GM12878 (cell line): ENCODE data around the gene KIAA1328. TPM values are rescaled to one million over a fixed set of nuclear protein-coding genes. Genes with fewer than 3 reads are reported as not detected.

Source experiments
- ATAC-seq: fragments of 200-7000 bp; cut with Tn5 transposase; 3 replicates; pipeline ENCODE4 v1.9.1; 2020; ENCODE audit warnings: mild to moderate bottlenecking, moderate library complexity
- BruUV-seq: library from RNA; stranded (reverse); fragments of 400-500 nt; replicated peaks from 2 replicates; lab custom pipeline; 2021; lab: Mats Ljungman, UMichigan
- CTCF ChIA-PET: fragments of 300-600 bp; sonication (Branson Sonifier 250); formaldehyde crosslinking; extraction: SDS; loops from one replicate; lab custom pipeline; 2021; ENCODE audit warnings: inconsistent platforms; lab: Yijun Ruan, JAX
- POLR2A ChIA-PET: fragments of 350-600 bp; formaldehyde crosslinking; extraction: SDS; loops from one replicate; lab custom pipeline; 2021; ENCODE audit warnings: inconsistent platforms; lab: Charles Lee
- RAD21 ChIA-PET: fragments of 300-600 bp; sonication (Branson Sonifier 250); formaldehyde crosslinking; loops from one replicate; lab custom pipeline; 2023; ENCODE audit warnings: antibody characterized with exemption; ENCODE audit not compliant: unreplicated experiment; lab: Charles Lee
- SMC1A ChIA-PET: fragments of 300-600 bp; sonication (Branson Sonifier 250); formaldehyde crosslinking; loops from one replicate; lab custom pipeline; 2023; ENCODE audit not compliant: unreplicated experiment, uncharacterized antibody; lab: Charles Lee
- DNase-seq: peaks from one replicate; pipeline ENCODE4 v3.0.0-alpha.2; 2011; ENCODE audit warnings: low read depth, low spot score
- FAIRE-seq: peaks from 3 replicates; lab custom pipeline; 2011; peaks lifted over from hg19 to GRCh38; lab: Jason Lieb, UNC
- H2AFZ ChIP-seq: 2 replicates; pipeline ENCODE4 v1.6.0; 2011; ENCODE audit warnings: low read depth, low read length, control low read depth; ENCODE audit not compliant: control insufficient read depth
- H3K27ac ChIP-seq: 2 replicates; pipeline ENCODE4 v1.5.1; 2011; ENCODE audit warnings: control low read depth; ENCODE audit not compliant: control insufficient read depth, insufficient read depth
- H3K27me3 ChIP-seq, 2 experiments: replicated peaks in 1 of 2; 2 replicates each; pipeline versions ENCODE4 v1.6.0 to v1.6.1; 2011; ENCODE audit warnings: low read length in 1 of 2; ENCODE audit not compliant: control insufficient read depth in 2 of 2, insufficient read depth in 2 of 2
- H3K36me3 ChIP-seq, 2 experiments: 2 replicates each; pipeline ENCODE4 v1.5.1; 2011; ENCODE audit warnings: low read length in 1 of 2; ENCODE audit not compliant: control insufficient read depth in 2 of 2, insufficient read depth in 2 of 2
- H3K4me1 ChIP-seq: 2 replicates; pipeline ENCODE4 v1.6.1; 2011; ENCODE audit warnings: mild to moderate bottlenecking, low read length, moderate library complexity, mixed read lengths; ENCODE audit not compliant: control insufficient read depth, insufficient read depth
- H3K4me2 ChIP-seq: 2 replicates; pipeline ENCODE4 v1.6.0; 2011; ENCODE audit warnings: control low read depth; ENCODE audit not compliant: control insufficient read depth, insufficient read depth
- H3K4me3 ChIP-seq: fragments of 200-600 bp; sonication (generic); 2 replicates; pipeline ENCODE4 v1.5.1; 2016
- H3K79me2 ChIP-seq: 2 replicates; pipeline ENCODE4 v1.6.0; 2011; ENCODE audit warnings: low read length; ENCODE audit not compliant: control insufficient read depth, insufficient read depth
- H3K9ac ChIP-seq: 2 replicates; pipeline ENCODE4 v1.8.0; 2011; ENCODE audit warnings: low read length, control low read depth, mixed read lengths; ENCODE audit not compliant: control insufficient read depth, insufficient read depth
- H3K9me3 ChIP-seq: replicated peaks from 3 replicates; pipeline ENCODE4 v1.5.1; 2011; ENCODE audit warnings: mild to moderate bottlenecking, low read length; ENCODE audit not compliant: control insufficient read depth, insufficient read depth
- H4K20me1 ChIP-seq: 2 replicates; pipeline ENCODE4 v1.6.0; 2011; ENCODE audit not compliant: control insufficient read depth, insufficient read depth
- CREM ChIP-seq: IDR thresholded peaks from 2 replicates; pipeline ENCODE4 v1.6.1; 2014; ENCODE audit warnings: antibody characterized with exemption, low read depth
- CUX1 ChIP-seq: IDR thresholded peaks from 2 replicates; pipeline ENCODE4 v1.6.1; 2012; ENCODE audit warnings: improper control_type of control experiment, low read depth, low read length; ENCODE audit not compliant: insufficient replicate concordance
- E2F4 ChIP-seq: IDR thresholded peaks from 2 replicates; pipeline ENCODE4 v1.6.1; 2012; ENCODE audit warnings: low read depth, low read length, improper control_type of control experiment
- ETV6 ChIP-seq, 2 experiments: fragments of 450-650 bp in 1 of 2; IDR thresholded peaks in 1 of 2; conservative IDR thresholded peaks in 1 of 2; 2 replicates each; pipeline ENCODE4 v1.6.1; 2014; ENCODE audit warnings: antibody characterized with exemption in 1 of 2, borderline replicate concordance in 1 of 2, low read depth in 1 of 2, mild to moderate bottlenecking in 1 of 2, moderate library complexity in 1 of 2
- HSF1 ChIP-seq: fragments of 150-350 bp; IDR thresholded peaks from 2 replicates; pipeline ENCODE4 v1.6.1; 2014; ENCODE audit warnings: mild to moderate bottlenecking, low read depth, low read length
- IRF3 ChIP-seq: fragments of 450-650 bp; IDR thresholded peaks from 2 replicates; pipeline ENCODE4 v1.6.1; 2014; ENCODE audit warnings: mild to moderate bottlenecking
- MEF2A ChIP-seq: IDR thresholded peaks from 2 replicates; pipeline ENCODE4 v1.6.1; 2011; ENCODE audit warnings: low read depth, mild to moderate bottlenecking, low read length, moderate library complexity; ENCODE audit not compliant: insufficient read depth
- NFYB ChIP-seq: IDR thresholded peaks from 2 replicates; pipeline ENCODE4 v1.6.1; 2011; ENCODE audit warnings: low read depth, mild to moderate bottlenecking, low read length, improper control_type of control experiment, moderate library complexity; ENCODE audit not compliant: insufficient read depth
- PBX3 ChIP-seq: IDR thresholded peaks from 2 replicates; pipeline ENCODE4 v1.6.1; 2011; ENCODE audit warnings: mild to moderate bottlenecking, low read depth, low read length, moderate library complexity; ENCODE audit not compliant: insufficient replicate concordance
- PKNOX1 ChIP-seq: fragments of 450-650 bp; IDR thresholded peaks from 2 replicates; pipeline ENCODE4 v1.6.1; 2016; ENCODE audit warnings: mild to moderate bottlenecking
- TCF7 ChIP-seq: IDR thresholded peaks from 2 replicates; pipeline ENCODE4 v1.6.1; 2014; ENCODE audit warnings: antibody characterized with exemption, borderline replicate concordance
- in situ Hi-C: fragments of 300-500 bp; cut with MboI; formaldehyde crosslinking; loops from 9 replicates; pipeline ENCODE4 v1.14.3; 2018; ENCODE audit warnings: mixed read lengths
- intact Hi-C: fragments of 100-400 bp; cut with micrococcal nuclease; formaldehyde crosslinking; loops from one replicate; pipeline ENCODE4 v1.14.2; 2022; ENCODE audit not compliant: unreplicated experiment
- polyA plus RNA-seq, 11 experiments: library from polyadenylated mRNA; depleted of rRNA in 4 of 11; unstranded in 6 of 11; stranded (reverse) in 5 of 11; fragments of >200 nt; fragmentation: Nextera tagmentation in 4 of 11; fragmentation: Illumina TruSeq in 1 of 11; extraction: Ambion mirVana in 4 of 11; extraction: Trizol in 1 of 11; gene quantifications; 1 replicate in 1 of 11; 2 replicates in 10 of 11; pipeline versions ENCODE4 v1.2.1 to v1.2.3, GENCODE V29; 2011 to 2016; ENCODE audit warnings: inconsistent platforms in 2 of 11, missing spikeins in 2 of 11, low read depth in 1 of 11
- total RNA-seq, 4 experiments: library from RNA; depleted of rRNA in 3 of 4; stranded (reverse); fragments of >200 nt in 3 of 4; fragmentation: Illumina TruSeq in 1 of 4; extraction: Trizol in 1 of 4; gene quantifications; 2 replicates each; pipeline versions ENCODE4 v1.2.1 to v1.2.3, GENCODE V29; 2013 to 2021

The KIAA1328 gene
- total and polyA plus RNA-seq, 10 of the 15 experiments (the other 5 are each of a cell fraction or from before 2014, with no cell fraction given), result 3.1 to 7.1 (median 4.6) TPM

GRCh38 chr18:36811955-36812354 lies 17.0 kb upstream of the KIAA1328 start:
- in situ Hi-C loops (loop anchor here (25.0 kb wide), 1 partner anchor 1225 kb away; the partner anchor contains the start of gene GALNT1), intact Hi-C loops (no loop called here)
- POLR2A ChIA-PET, result interaction anchor here (0.6 to 1.1 kb wide), 2 partner anchors 9 to 15 kb away, joined by 3 to 6 read pairs; no protein-coding TSS in a partner anchor
- no peak overlapping the region for H2AFZ ChIP-seq
- no peaks in the 10 kb centered on the region for H3K79me2 ChIP-seq
- H3K36me3 ChIP-seq, result peaks cover 5 to 6% of the 10 kb centered on the region in 2 experiments; a peak in 3 of 4 replicates
- H3K9ac ChIP-seq, result no peak overlapping the region
- H3K27ac ChIP-seq, result no peak overlapping the region
- H3K4me1 ChIP-seq, result no peaks in the 10 kb centered on the region
- SMC1A ChIA-PET, result interaction anchor here (1.7 to 2.6 kb wide), 2 partner anchors 17 to 124 kb away, joined by 6 to 11 read pairs; partner anchors contain the start of genes KIAA1328 and TPGS2
- FAIRE-seq, result no peak
- H4K20me1 ChIP-seq, result no peaks in the 10 kb centered on the region
- DNase-seq, result no peak
- no peaks in the 10 kb centered on the region for H3K9me3 ChIP-seq
- CTCF ChIA-PET, result interaction anchor here (1.2 to 8.3 kb wide), 3 partner anchors 14 to 123 kb away, joined by 3 to 68 read pairs (median 16); no protein-coding TSS in a partner anchor
- no peaks in the 10 kb centered on the region for H3K27me3 ChIP-seq
- no peak for ATAC-seq
- H3K4me3 ChIP-seq, result no peak overlapping the region
- RAD21 ChIA-PET, result no interaction called here
- BruUV-seq, result no TSS peak
- no peak overlapping the region for H3K4me2 ChIP-seq
- TF ChIP-seq CREM, result no peak
- no peak for TF ChIP-seq NFYB
- TF ChIP-seq PKNOX1, result no peak
- TF ChIP-seq E2F4, result no peak
- TF ChIP-seq IRF3, result no peak
- TF ChIP-seq PBX3, result no peak
- no peak for TF ChIP-seq HSF1
- no peak for TF ChIP-seq MEF2A
- TF ChIP-seq TCF7, result no peak
- TF ChIP-seq CUX1, result no peak
- no peak for TF ChIP-seq ETV6 (conservative IDR thresholded peaks at IDR 0.05 in 1 of 2, IDR thresholded peaks at IDR 0.05 in 1 of 2; ENCODE audit: borderline replicate concordance in 1 of 2, low read depth in 1 of 2)
